Stimulated activated CD4-positive, alpha-beta T cell treated with anti-CD3 and anti-CD28 coated beads, Interleukin-15, amount 100 ng/mL, for 48 hours (primary cell): ENCODE measurements around the gene IMP4.
A peak's percentile ranks its signal among the peaks of the same experiment; 100 is the strongest.

Experiments used
- DNase-seq, 2 donors: peaks; one replicate each; pipeline ENCODE4 v3.0.0-alpha.2; 2020; ENCODE audit warnings: low read depth in 2 of 2

The IMP4 gene

GRCh38 chr2:130357864-130358263 lies 15.2 kb downstream of the IMP4 start:
- DNase-seq: no peak

- DNase-seq: no peak
Observed at GRCh38 chr2:130358420-130359350, 16.0 kb downstream of the IMP4 start.

GRCh38 chr2:130359466-130359865 lies 16.8 kb downstream of the IMP4 start:
- no peak for DNase-seq

GRCh38 chr2:130363479-130363878 lies 20.8 kb downstream of the IMP4 start:
- DNase-seq: no peak

- DNase-seq: no peak
Observed at GRCh38 chr2:130365075-130365474, 22.4 kb downstream of the IMP4 start.

- no peak for DNase-seq
Observed at GRCh38 chr2:130365963-130366362, 23.3 kb downstream of the IMP4 start.

GRCh38 chr2:130366720-130367119 lies 24.0 kb downstream of the IMP4 start:
- DNase-seq: no peak

GRCh38 chr2:130368786-130369185 lies 26.1 kb downstream of the IMP4 start:
- no peak for DNase-seq

- no peak for DNase-seq
Observed at GRCh38 chr2:130369311-130369964, 26.7 kb downstream of the IMP4 start.

GRCh38 chr2:130369965-130370341 lies 27.3 kb downstream of the IMP4 start:
- DNase-seq: no peak

- no peak for DNase-seq
Observed at GRCh38 chr2:130370490-130370889, 27.8 kb downstream of the IMP4 start.

- DNase-seq: no peak
Observed at GRCh38 chr2:130371723-130372054, 29.0 kb downstream of the IMP4 start.

GRCh38 chr2:130372055-130372832 lies 29.5 kb downstream of the IMP4 start:
- peak; percentile 57 to 62 for DNase-seq

GRCh38 chr2:130372833-130373807 lies 30.4 kb downstream of the IMP4 start:
- no peak for DNase-seq

GRCh38 chr2:130373808-130374365 lies 31.2 kb downstream of the IMP4 start:
- DNase-seq: no peak

GRCh38 chr2:130374587-130375290 lies 32.0 kb downstream of the IMP4 start:
- DNase-seq: no peak

GRCh38 chr2:130375291-130376266 lies 32.9 kb downstream of the IMP4 start:
- no peak for DNase-seq

- no peak for DNase-seq
Observed at GRCh38 chr2:130376433-130377293, 34.0 kb downstream of the IMP4 start.
